A172 (cell line): ENCODE measurements around the gene C11orf16. TPM values are rescaled to one million over a fixed set of nuclear protein-coding genes. Genes with fewer than 3 reads are reported as not detected.
"Not testable (repeated sequence)": the region's sequence is repeated elsewhere in the genome, so short reads cannot be mapped to it uniquely, and the experiment has no call there.

Source experiments
- DNase-seq: peaks from one replicate; pipeline ENCODE4 v3.0.0-alpha.2; 2015; ENCODE audit warnings: low spot score
- total RNA-seq: library from RNA; depleted of rRNA; stranded (reverse); fragments of >200 nt; shearing (Covaris generic); gene quantifications from 2 replicates; pipeline ENCODE4 v1.2.3, GENCODE V29; 2014; rRNA removed

C11orf16 gene
- total RNA-seq, 1 experiment from 2014 or later: 0.31 TPM

DNA sequence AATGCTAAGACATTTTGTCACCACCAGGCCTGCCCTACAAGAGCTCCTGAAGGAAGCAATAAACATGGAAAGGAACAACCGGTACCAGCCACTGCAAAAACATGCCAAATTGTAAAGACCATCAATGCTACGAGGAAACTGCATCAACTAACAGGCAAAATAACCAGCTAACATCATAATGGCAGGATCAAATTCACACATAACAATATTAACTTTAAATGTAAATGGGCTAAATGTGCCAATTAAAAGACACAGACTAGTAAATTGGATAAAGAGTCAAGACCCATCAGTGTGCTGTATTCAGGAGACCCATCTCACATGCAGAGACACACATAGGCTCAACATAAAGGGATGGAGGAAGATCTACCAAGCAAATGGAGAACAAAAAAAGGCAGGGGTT, 41.6 kb downstream of the C11orf16 start:
- DNase-seq: not testable (repeated sequence)

GRCh38 chr11:8886322-8886721, 46.4 kb downstream of the C11orf16 start:
- no peak for DNase-seq

DNA sequence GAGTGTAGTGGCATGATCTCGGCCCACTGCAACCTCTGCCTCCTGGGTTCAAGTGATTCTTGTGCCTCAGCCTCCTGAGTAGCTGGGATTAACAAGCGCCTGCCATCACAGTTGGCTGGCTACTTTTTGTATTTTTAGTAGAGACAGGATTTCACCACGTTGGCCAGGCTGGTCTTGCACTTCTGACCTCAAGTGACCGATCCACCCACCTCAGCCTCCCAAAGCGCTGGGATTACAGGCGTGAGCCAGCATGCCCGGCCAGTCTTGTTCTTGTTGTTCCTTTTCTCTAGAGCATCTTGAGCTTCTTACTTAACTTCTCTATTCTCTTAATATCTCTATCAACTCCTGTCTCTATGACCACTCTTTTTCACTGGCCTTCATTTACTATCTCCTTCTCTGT, 51.2 kb downstream of the C11orf16 start:
- not testable (repeated sequence) for DNase-seq

DNA sequence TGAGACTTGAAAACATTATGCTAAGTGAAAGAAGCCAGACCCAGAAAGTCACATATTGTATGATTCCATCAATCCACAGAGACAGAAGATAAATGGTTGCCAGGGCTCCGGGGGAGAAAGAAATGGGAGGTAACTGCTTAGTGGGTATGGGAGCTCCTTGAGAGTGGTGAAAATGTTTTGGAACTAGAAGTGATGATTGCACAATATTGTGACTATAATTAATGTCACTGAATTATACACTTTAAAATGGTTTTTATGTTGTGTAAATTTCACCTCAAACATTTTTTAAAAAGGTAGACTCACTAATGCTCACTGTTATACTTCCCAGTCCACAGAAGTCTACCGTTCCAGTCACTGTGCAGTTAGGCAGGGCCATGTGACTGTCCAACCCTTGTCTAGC, 54.0 kb downstream of the C11orf16 start:
- DNase-seq: no peak

DNA sequence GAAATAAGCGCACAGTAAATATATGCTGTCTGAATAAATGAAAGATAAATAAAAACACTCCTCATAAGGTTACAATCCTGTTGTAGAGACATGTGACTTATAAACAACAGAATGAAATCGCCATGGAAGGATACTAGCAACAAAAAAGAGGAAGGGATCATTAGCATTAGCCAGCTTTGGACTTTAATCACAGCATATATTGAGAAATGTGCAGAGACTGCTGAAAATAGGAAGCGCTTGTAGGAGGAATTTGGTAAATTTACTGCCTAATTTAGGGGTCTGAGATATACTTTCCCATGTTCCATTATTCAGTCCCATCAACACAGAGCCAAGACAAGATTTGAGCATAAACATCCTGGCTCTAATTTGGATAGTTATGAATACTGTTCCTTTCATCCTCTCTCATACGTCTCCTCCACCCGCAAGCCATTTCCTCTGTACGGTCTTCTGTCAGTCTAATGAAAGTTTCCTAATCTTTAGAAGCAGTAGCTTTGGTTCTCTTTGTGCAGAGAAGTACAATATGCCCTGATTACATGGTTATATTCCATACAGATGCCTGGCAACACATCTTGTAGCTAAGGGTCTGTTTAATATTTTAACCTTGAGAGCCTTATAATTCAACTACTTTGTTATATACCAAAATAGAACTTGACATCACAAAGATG, 58.9 kb downstream of the C11orf16 start:
- DNase-seq: no peak

DNA sequence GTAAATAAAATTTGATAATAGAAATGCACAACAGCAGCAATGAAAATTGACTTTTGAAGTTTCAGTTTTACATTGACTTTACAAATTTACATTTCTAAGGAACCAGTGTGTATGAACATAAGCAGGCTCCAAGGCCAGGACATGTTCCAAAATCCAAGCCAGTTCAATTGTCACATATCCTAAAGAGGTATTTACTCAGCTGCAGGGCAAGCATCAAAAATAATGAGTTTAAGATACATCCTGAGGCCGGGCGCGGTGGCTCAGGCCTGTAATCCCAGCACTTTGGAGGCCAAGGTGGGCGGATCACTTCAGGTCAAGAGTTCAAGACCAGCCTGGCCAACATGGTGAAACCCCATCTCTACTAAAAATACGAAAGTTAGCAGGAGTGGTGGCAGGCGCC, 60.8 kb downstream of the C11orf16 start:
- no peak for DNase-seq

DNA sequence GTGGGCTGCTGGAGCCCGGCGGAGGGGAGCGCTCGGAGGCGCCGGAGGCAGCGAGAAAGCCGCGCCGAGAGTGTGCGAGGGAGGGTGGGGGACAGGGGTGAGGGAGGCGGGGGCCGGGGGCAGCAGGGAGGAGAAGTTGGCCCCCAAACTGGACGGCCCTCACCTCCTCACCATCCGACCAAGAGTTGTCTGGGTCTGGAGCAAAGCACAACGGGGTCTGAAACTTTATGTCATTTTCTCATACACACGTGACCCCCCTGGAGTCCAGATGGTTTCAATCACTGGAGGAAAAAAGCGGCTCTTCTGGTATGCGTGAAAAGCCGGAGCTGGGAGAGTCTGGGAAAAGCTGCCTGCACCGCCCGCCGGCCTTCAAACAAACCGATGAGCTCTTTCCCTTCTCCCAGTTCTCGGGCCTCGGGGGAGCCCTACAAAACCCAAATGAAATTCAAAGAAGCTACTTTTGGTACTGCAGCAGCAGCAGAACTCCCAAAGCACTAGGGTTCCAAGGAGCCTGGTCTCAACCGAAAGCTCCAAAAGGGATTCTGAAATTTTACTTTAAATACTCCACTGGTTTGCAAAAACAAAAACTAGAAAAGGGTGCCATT, 61.5 kb downstream of the C11orf16 start:
- peak; percentile 82 for DNase-seq

DNA sequence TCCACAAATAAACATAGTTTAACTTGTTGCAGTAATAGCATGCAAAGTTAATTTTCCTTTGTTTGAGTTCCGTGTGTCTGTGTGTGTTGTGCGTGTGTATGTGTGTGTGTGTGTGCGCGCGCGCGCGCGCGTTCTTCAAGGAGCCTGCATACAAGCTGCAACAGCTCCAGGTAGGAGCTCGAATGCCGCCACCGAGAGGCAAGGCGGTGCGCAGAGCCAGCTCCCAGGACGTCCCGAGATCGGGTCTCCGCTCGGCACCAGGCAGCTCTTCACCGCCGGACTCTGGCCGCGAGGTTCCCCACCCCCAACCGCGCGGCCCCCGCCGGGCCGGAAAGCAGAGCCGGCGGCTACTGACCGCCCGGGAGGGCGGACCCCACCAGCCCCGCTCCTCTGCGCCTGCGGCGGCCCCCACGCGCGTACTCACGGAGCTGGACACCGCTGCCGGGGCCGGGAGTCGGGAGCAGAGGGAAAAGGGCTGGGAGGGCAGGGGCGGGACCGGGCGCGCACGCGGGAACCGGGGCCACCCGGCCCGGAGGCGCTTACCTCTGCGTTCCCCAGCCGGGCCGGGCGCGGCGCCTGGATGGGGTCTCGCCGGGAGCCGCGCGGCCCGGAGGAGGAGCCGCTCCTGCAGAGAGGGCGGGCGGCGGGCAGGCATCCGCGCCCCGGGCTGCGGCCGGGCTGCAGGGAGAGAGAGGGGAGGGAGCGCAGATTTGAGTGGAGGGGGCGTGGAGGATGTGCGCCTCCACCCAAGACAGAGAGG, 62.2 kb downstream of the C11orf16 start:
- peak; percentile 56 for DNase-seq

Other genes with a start within 250 kb of the C11orf16 start
- gene AKIP1, start 21.8 kb downstream of the C11orf16 start, total RNA-seq: 126 and 130 TPM in 2 replicates
- not detected in 2 replicates for gene ASCL3, start 10.1 kb upstream of the C11orf16 start, total RNA-seq
- 61.6 and 66.5 TPM in 2 replicates for gene TMEM9B, start 31.5 kb upstream of the C11orf16 start, total RNA-seq
- 24.9 and 28.1 TPM in 2 replicates for gene NRIP3, start 71.1 kb upstream of the C11orf16 start, total RNA-seq
- 0.47 TPM in 1 of 2 replicates, not detected in the other for gene SCUBE2, start 158.7 kb upstream of the C11orf16 start, total RNA-seq